Stromal cell of bone marrow (primary cell): Measurements from ENCODE around the gene ADAMTS3.

Source experiments
- DNase-seq: peaks from one replicate; pipeline ENCODE4 v3.0.0-alpha.2; 2012; ENCODE audit warnings: low read depth

ADAMTS3 gene

GRCh38 chr4:72405417-72405816 is 163.6 kb downstream of the ADAMTS3 start:
- no peak for DNase-seq

- DNase-seq = no peak
Measured at GRCh38 chr4:72397314-72397713, 171.7 kb downstream of the ADAMTS3 start.

DNA sequence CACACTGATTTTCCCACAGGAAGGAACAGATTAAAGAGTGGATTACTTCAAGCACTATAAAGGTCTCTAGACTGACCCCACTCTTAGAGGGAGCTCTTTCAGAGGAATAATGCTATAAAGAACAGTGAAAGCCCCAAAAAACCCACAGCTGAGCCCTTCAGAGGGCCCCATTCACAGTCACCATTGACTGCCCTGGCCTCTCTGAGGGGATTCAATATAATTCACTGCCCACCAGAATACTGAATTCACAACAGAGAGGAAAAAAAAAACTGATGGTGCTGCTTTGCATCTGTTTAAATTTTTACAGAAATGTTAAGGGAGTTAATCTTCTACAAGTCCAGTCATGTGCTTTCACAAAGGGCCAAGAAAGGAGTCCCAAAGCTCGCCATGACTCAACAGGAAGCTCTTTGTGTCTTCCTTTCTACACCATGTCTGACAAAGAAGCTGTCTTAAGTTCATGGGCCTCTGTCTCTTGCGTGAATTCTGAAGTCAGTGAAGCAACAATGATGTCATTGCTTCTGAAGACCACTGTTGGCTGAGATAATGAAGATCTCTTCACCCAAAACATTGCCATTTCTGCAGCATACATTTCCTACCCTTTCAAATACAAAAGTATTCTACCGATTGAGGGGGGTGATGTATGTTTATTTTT is 174.9 kb downstream of the ADAMTS3 start:
- peak; percentile 15 for DNase-seq

- DNase-seq = no peak
Measured at GRCh38 chr4:72391281-72391680, 177.7 kb downstream of the ADAMTS3 start.

- peak; percentile 59 for DNase-seq
Measured at GRCh38 chr4:72390409-72390808, 178.6 kb downstream of the ADAMTS3 start.

DNA sequence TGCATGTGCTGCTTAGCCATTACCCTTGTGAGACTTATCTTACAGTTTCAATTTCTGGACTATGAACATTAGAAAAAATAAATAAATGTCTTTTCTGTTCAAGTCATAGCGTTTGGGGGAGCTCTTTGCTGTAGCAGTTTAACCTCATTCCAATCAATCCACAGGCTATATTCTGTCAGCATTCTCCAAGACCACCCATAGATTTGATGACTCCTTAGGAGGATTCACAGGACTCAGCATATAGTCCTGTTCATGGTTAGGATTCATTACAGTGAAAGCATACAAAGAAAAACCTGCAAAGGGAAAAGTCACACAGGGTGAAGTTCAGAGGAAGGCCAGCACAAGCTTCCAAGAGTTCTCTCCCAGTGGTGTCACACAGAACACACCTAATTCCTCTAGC is 180.5 kb downstream of the ADAMTS3 start:
- no peak for DNase-seq

GRCh38 chr4:72387959-72388358 is 181.1 kb downstream of the ADAMTS3 start:
- no peak for DNase-seq

DNA sequence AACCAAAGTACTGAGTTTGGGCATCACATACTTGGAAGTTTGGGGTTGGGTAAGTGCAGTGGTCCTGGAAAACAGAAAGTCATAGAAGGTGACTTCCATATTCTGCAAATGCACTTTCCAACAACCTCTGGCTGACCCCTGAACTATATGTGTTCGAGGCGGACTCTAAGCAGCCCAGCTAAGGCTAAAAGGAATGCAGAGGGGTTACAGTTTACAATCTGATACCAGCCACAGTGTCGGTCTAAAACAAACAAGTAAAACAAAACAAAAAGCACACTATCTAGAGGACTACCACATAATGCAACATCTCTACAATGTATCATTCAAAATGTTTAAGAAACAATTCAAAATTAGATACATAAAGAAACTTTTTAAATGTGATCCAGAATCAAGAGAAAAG is 185.6 kb downstream of the ADAMTS3 start:
- no peak for DNase-seq

GRCh38 chr4:72378901-72379300 is 190.1 kb downstream of the ADAMTS3 start:
- DNase-seq = no peak

DNA sequence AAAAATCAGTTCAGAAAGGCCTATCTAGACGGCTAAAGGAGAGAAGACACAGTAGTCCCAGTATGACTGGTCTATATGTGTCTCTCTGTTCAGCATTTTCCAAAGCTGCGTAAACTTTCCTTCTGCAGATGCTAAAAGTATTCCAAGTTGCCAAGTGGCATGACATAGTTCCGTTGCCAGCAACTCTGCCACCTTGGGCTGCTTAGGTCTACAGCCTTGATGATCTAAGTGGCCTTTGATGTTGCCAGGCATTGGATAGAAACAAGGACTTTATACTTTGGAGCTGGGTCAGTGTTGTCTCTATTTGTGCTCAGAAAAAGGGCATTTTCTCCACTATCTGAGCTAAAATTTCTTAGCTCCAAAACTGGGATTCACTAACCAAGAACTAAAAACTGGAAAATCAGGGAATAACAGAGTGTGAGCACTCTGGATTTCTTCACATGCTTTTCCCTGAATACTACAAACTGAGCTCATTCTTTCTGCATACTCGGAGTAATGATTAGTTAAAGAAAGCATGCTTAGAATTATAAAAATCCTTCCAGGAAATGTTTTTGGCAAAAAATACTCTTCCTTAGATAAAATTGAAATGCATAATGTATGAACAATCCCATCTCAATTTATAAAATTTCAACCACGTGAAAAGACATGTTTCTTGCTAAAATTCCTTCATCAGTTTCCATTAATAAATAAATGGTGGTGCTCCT is 191.4 kb downstream of the ADAMTS3 start:
- peak; percentile 15 for DNase-seq

GRCh38 chr4:72376901-72377300 is 192.1 kb downstream of the ADAMTS3 start:
- no peak for DNase-seq

DNA sequence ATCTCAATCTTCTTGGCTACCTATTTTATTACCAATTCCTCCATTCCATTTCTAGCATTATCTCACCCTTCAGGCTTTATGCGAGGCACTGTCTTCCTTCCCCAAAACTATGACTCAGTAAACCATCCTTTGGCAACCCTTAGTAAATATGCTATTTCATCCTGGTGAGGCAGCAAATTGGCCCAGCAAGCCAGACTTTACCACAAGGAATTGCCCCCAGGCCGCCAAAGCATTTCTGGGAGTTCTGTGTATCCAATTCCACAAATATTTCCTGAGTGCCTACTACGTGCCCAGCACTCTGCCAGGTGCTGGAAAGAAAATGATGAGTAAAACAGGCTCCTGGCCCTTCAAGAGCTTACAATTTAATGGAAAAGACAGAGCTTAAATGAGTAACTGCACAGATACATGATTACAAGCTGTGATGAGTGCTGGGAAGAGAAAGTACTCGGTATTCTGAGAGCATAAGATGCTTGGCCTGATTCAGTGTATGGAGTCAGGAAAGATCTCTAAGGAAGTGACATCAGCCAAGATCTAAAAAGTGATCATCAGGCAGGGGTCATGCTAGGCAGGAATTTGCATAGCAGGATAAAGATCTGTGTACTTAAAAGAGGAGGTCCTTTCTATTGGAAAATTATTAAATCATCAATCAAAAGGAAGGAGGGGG is 193.8 kb downstream of the ADAMTS3 start:
- DNase-seq = peak; percentile 69

DNA sequence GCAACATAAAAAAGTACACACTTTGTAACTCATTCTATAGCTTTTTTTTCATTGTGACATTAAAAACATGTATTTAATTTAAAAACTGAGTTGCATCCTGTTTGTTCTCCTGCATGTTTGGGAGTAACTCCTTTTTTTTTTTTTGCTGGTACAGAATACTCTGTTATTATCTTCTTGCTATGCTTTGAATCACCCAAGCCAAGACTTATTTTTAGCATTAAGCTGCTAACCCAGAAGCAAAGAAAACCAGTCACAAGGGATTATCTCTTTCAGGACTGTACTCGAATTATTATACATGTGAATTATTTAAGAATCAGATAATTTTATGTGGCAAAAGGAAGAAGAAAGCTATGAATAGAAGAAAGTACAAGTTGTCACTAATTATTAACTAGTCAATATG is 194.9 kb downstream of the ADAMTS3 start:
- no peak for DNase-seq

DNA sequence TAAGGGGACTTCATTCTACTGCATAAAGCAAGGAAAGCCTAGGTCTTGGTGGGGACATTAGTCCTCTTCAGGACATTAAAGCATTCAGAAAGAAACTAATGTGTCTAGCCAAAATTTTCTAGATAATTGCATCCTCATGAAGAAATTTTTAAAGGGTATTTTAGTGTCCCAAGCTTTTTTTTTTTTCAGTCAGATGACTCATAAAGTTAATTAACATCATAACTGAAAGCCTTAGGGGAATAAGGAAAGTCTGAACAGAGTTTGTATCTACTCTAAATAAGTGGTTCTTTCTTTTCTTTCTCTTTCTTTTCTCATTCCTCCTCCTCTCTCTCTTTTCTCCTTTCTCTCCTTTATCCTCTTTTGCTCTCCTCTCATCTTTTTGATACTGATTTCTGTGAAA is 202.4 kb downstream of the ADAMTS3 start:
- peak; percentile 21 for DNase-seq

DNA sequence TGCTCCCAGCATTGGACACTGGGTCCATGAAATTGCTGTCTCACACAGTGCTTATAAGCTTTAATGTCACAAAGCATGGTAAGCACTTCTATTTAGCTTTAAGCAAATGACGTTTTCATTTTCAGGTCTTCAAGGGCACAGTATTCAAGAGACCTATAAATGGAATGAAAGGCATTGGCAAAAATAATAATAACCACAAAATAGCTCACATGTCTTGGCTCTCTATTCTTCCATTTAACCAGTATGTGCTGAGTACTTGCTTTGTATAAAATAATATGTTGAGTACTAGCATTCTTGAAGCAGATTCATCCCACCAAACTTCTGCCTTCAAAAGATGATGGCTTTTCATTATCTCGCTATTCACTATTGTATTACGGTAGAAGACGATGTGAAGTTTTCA is 203.0 kb downstream of the ADAMTS3 start:
- no peak for DNase-seq

GRCh38 chr4:72365016-72365415 is 204.0 kb downstream of the ADAMTS3 start:
- DNase-seq = no peak

DNA sequence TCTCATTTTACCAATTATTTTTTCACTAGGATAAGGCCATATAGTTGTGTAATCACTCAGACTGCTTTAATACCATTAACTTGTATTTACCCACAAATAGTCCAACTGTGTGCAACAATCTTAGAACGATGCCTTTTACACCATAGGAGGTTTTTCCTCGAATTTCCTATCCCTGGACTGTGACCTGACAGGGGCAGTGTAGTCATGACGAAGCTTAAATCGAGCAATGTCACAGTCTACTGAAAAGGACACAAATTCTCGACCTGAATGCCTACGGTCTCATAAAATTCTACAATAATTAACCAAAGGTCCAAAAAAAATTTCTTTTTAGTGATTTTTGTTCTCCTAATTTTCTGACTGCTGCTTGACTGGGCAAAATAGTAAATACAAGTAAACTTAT is 208.9 kb downstream of the ADAMTS3 start:
- DNase-seq = no peak

DNA sequence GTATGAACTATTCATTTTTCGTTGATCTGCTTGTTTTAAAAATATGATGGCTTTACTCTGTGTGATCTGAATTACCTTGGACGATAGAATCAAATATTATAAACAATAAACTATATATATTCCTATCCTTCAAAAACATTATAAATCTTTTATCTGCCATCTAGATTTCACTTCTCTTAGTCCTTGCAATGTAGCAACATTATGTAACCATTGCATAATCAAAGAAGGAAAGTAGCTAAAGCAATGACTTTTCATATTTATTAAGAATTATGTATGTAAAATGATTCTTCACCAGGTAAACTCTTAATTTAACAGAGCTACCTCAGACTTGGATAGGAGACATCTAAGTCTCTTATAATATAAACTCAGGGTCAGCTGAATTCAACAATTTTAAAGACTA is 210.5 kb downstream of the ADAMTS3 start:
- no peak for DNase-seq

- DNase-seq = no peak
Measured at GRCh38 chr4:72357908-72358307, 211.1 kb downstream of the ADAMTS3 start.

DNA sequence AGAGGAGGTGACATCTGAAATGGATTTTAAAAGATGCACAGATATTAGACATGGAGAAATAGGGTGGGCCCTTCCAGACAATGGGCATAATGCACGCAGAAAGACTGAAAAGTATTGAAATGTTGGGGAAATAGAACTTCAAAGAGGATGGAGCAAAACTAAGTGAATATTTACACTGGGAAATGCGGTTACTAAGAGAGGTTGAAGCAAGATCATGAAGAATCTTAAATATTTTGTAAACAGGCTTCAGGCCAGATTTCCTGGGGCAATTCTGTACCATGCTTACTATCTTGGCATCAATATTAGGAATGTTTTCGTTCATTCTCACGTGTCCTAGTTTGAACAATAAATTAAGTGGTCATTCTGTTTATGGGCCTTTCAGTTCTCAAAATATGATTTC is 216.3 kb downstream of the ADAMTS3 start:
- DNase-seq = no peak

GRCh38 chr4:72351521-72351920 is 217.5 kb downstream of the ADAMTS3 start:
- DNase-seq = no peak

GRCh38 chr4:72348701-72349100 is 220.3 kb downstream of the ADAMTS3 start:
- no peak for DNase-seq

- DNase-seq = no peak
Measured at GRCh38 chr4:72344418-72344817, 224.6 kb downstream of the ADAMTS3 start.
